SU-DHL-6 (cell line): Measurements from ENCODE around the gene ITGB5.

ENCODE experiments used
- H2AFZ ChIP-seq: fragments of 200-600 bp; sonication (generic); 2 replicates; pipeline ENCODE4 v1.6.1; 2014; ENCODE audit warnings: low read depth, mild to moderate bottlenecking, moderate library complexity, mixed read lengths, antibody characterized with exemption, low read length; ENCODE audit not compliant: severe bottlenecking
- H3F3A ChIP-seq: fragments of 200-600 bp; shearing (Covaris generic); 2 replicates; pipeline ENCODE4 v1.6.0; 2016; ENCODE audit warnings: antibody characterized with exemption, mild to moderate bottlenecking; ENCODE audit not compliant: insufficient read depth
- H3K27ac ChIP-seq: fragments of 200-600 bp; sonication (generic); 2 replicates; pipeline ENCODE4 v1.5.1; 2016; ENCODE audit warnings: low read depth, mild to moderate bottlenecking, low read length, moderate library complexity, mixed read lengths
- H3K27me3 ChIP-seq: fragments of 200-600 bp; sonication (generic), shearing (Covaris generic); 2 replicates; pipeline ENCODE4 v1.6.0; 2014; ENCODE audit warnings: mild to moderate bottlenecking, low read length
- H3K36me3 ChIP-seq: fragments of 200-600 bp; sonication (generic); 2 replicates; pipeline ENCODE4 v1.6.1; 2014; ENCODE audit warnings: mild to moderate bottlenecking, low read length, mixed read lengths
- H3K4me2 ChIP-seq: fragments of 300-600, 200-600 bp; shearing (Covaris generic), sonication (generic); 2 replicates; pipeline ENCODE4 v1.6.0; 2014; ENCODE audit warnings: low read length, low read depth, mild to moderate bottlenecking; ENCODE audit not compliant: poor library complexity, severe bottlenecking
- H3K4me3 ChIP-seq: fragments of 200-600 bp; sonication (generic); 2 replicates; pipeline ENCODE4 v1.5.1; 2014; ENCODE audit warnings: antibody characterized with exemption, low read length, mild to moderate bottlenecking, mixed read lengths; ENCODE audit not compliant: insufficient read depth, poor library complexity, severe bottlenecking
- H3K79me2 ChIP-seq: fragments of 200-600 bp; sonication (generic); 2 replicates; pipeline ENCODE4 v1.6.1; 2014; ENCODE audit warnings: mild to moderate bottlenecking, low read length, moderate library complexity; ENCODE audit not compliant: insufficient read depth
- H3K9ac ChIP-seq: fragments of 200-600 bp; sonication (generic); 2 replicates; pipeline ENCODE4 v1.7.0; 2014; ENCODE audit warnings: mild to moderate bottlenecking, low read length
- H3K9me2 ChIP-seq: fragments of 200-600 bp; sonication (generic); replicated peaks from 2 replicates; pipeline ENCODE4 v1.6.1; 2014; ENCODE audit warnings: low read length; ENCODE audit not compliant: insufficient read depth
- H3K9me3 ChIP-seq: fragments of 200-600 bp; sonication (generic); 2 replicates; pipeline ENCODE4 v1.6.1; 2014; ENCODE audit warnings: low read length, mixed read lengths; ENCODE audit not compliant: insufficient read depth
- H4K20me1 ChIP-seq: fragments of 200-600 bp; sonication (generic); 2 replicates; pipeline ENCODE4 v1.6.1; 2014; ENCODE audit warnings: low read depth, mild to moderate bottlenecking, antibody characterized with exemption, low read length, moderate library complexity, mixed read lengths
- EZH2phosphoT487 ChIP-seq: fragments of 200-600 bp; sonication (generic), shearing (Covaris generic); conservative IDR thresholded peaks from 2 replicates; pipeline ENCODE4 v1.6.1; 2018; ENCODE audit warnings: mild to moderate bottlenecking, antibody characterized with exemption, low read length, moderate library complexity, mixed read lengths
- TF ChIP-seq, protein P1 (sequence below): fragments of 200-600 bp; sonication (generic); IDR thresholded peaks from one replicate; pipeline ENCODE4 v1.5.1; 2017; ENCODE audit warnings: antibody characterized with exemption, mild to moderate bottlenecking, low read length, moderate library complexity; ENCODE audit not compliant: insufficient read depth, poor library complexity, severe bottlenecking

ITGB5 gene

DNA sequence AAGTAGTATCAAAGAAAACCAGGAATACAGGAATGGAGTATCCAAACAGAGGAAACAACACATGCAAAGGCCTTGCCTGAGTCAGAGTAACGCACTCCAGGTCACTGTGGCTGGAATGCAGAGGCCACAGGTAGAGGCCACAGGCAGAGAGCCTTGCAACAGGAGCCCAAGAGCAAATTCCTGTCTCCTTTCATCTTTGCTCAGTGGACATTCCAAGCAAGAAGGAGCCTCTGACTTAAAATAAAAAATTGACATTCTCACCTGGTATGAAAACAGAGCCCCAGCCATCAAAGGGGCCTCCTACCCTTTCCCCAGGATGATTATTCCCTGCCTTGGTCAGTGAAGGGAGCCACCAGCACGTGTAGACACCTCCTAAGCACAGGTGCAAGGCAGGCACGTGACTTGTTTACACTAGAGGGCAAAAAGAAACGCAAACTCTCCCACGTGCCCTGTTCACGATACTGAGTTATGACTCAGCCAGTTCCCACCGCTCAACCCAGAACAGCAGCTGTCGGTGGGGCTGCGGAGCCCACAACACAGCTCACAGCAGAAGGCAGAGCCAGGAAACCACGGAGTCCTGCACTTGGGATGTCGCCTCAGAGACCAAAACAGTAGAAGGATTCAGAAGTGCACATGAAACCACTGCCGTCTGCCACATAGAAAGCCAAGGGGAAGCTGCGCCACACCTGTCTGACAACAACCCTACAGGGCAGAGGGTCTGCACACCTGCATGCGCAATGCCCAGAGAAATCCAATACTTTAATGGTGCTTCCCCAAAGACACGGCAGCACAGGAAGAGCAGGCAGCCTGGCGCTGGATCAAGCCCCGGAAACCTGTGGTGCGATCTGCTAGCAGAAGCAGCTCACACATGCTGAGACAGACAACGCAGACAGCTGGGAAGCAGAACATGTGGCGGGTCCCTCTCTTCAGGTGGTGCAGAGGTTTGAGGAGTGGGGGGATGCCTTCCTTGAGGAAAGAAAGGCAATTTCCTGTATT lies 52.1 kb downstream of the ITGB5 start:
- Histone ChIP-seq H3K9me2 (no peaks in the 10 kb centered on the region), H3K4me3 (no peak overlapping the region), H3F3A (no peaks in the 10 kb centered on the region), H3K27ac (no peak overlapping the region), H2AFZ (no peak overlapping the region), H4K20me1 (no peaks in the 10 kb centered on the region), H3K4me2 (no peak overlapping the region), H3K9ac (no peak overlapping the region), H3K9me3 (no peaks in the 10 kb centered on the region), H3K36me3 (no peaks in the 10 kb centered on the region), H3K27me3 (no peaks in the 10 kb centered on the region), H3K79me2 (no peaks in the 10 kb centered on the region)
- TF ChIP-seq, protein P1, sequence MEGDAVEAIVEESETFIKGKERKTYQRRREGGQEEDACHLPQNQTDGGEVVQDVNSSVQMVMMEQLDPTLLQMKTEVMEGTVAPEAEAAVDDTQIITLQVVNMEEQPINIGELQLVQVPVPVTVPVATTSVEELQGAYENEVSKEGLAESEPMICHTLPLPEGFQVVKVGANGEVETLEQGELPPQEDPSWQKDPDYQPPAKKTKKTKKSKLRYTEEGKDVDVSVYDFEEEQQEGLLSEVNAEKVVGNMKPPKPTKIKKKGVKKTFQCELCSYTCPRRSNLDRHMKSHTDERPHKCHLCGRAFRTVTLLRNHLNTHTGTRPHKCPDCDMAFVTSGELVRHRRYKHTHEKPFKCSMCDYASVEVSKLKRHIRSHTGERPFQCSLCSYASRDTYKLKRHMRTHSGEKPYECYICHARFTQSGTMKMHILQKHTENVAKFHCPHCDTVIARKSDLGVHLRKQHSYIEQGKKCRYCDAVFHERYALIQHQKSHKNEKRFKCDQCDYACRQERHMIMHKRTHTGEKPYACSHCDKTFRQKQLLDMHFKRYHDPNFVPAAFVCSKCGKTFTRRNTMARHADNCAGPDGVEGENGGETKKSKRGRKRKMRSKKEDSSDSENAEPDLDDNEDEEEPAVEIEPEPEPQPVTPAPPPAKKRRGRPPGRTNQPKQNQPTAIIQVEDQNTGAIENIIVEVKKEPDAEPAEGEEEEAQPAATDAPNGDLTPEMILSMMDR, result no peak
- no peak for TF ChIP-seq EZH2phosphoT487

DNA sequence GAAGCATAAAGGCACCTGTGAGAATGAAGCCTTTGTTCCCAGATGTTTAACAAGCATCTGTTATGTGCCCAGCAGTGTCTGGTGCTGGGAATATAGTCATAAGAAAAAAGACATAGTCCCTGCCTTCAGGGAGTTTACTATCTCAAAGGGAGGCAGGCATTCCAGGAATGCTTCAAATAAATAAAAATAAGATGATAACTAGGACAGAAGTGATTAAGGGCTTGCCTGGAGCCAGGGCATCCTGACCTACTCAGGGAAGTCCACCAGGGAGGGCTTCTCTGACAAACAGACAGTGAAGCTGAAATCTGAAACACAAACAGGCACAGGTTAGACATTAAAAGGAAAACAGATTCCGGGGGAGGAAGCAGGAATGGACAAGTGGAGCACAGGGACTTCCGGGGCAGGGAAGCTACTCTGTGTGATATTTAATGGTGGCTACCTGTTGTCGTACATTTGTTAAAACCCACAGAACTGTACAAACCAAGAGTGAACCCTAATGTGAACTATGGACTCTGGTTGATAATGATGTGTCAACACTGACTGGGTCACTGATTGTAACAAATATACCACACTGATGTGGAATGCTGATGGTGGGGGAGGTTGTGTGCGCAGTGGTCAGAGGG lies 53.3 kb downstream of the ITGB5 start:
- H3K9ac ChIP-seq, result no peak overlapping the region

DNA sequence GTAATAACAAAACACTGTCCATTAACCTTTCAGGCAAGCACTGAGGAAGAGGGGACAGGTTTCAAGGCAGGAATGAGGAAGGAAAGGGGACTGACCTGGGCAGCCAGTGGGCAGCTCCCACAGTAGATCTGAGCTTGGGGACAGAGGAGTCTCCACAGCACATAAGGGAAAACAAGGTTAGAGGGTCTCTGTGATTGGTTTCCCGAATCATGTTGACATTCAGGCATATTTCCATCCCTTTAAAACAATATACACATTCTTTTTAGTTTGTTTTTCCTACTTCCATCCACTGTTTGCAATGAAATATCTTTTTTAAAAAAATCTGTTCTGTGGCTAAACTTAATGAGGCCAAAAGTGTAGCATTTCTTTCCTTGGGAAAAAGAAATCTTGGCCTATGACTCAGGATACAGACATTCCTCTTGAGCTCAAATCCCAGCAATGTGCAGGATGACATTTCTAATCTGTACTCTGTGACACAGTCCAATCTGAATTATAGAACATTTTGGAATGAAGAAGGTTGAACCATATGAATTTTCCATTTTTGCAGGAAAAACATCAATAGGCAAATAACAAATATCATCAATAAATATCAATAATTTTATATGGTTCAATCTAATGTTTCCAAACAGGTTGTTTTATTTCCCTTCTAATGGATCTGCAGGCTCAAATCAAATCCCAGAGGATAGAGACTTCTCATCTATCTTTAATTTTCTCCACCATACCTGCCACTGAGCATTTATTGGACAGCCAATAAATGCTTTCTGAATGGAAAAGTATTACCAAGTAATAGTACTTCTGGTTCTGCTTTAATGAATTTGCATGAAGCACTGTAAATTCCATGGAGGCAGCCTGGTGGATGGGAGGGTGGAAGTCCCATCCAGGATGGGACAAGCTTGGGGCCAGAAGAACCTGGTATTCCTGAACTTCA lies 54.1 kb downstream of the ITGB5 start:
- Histone ChIP-seq H3K9ac (no peak overlapping the region), H4K20me1 (no peaks in the 10 kb centered on the region), H3K4me2 (no peak overlapping the region), H3K4me3 (no peak overlapping the region), H3K36me3 (no peaks in the 10 kb centered on the region), H3F3A (no peaks in the 10 kb centered on the region), H3K27me3 (no peaks in the 10 kb centered on the region), H3K79me2 (no peaks in the 10 kb centered on the region), H3K9me3 (no peaks in the 10 kb centered on the region), H3K27ac (no peak overlapping the region), H3K9me2 (no peaks in the 10 kb centered on the region), H2AFZ (no peak overlapping the region)
- TF ChIP-seq, protein P1, result no peak
- TF ChIP-seq EZH2phosphoT487, result no peak

More for the DNA sequence above, 53.3 kb downstream of the ITGB5 start:
- no peaks in the 10 kb centered on the region for H3K9me2 ChIP-seq
- no peaks in the 10 kb centered on the region for H3K79me2 ChIP-seq
- H3K9me3 ChIP-seq, result no peaks in the 10 kb centered on the region
- H2AFZ ChIP-seq, result no peak overlapping the region
- no peaks in the 10 kb centered on the region for H3K27me3 ChIP-seq
- TF ChIP-seq EZH2phosphoT487, result no peak
- TF ChIP-seq, protein P1, result no peak
- no peak overlapping the region for H3K27ac ChIP-seq
- H3K4me2 ChIP-seq, result no peak overlapping the region
- H3K36me3 ChIP-seq, result no peaks in the 10 kb centered on the region
- no peak overlapping the region for H3K4me3 ChIP-seq
- H4K20me1 ChIP-seq, result no peaks in the 10 kb centered on the region
- no peaks in the 10 kb centered on the region for H3F3A ChIP-seq
